ENCODE measurements around the gene GAL3ST1.
"Not testable (repeated sequence)": the region's sequence is repeated elsewhere in the genome, so short reads cannot be mapped to it uniquely, and the experiment has no call there.

The GAL3ST1 gene

DNA sequence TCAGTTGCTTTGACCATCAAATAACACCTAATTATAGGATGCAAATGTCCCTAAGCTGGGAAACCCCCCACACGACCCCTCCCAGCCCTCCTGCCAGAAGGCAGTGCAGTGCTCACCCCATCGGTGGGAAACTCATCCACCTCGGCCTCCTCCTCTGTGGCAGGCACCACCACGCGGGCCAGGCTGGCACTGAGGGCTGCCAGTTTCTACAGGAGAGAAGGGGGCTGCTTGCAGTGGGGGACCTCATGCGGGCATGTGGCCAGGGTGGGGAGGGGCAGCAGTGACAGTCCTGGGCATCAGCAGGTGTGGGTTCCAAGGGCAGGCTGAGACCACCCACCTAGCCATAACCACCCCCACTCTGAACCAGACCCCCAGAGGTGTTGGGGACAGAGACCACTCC lies 6.4 kb upstream of the GAL3ST1 start:
- no peak overlapping the region for H3K4me3 Mint-ChIP-seq
- H3K27me3 Mint-ChIP-seq: no peaks in the 10 kb centered on the region
- no peak for DNase-seq
- H3K4me1 Mint-ChIP-seq: peaks cover 7% of the 10 kb centered on the region
- ATAC-seq: no peak
- H3K27ac Mint-ChIP-seq: no peak overlapping the region
- H3K9me3 Mint-ChIP-seq: no peaks in the 10 kb centered on the region

DNA sequence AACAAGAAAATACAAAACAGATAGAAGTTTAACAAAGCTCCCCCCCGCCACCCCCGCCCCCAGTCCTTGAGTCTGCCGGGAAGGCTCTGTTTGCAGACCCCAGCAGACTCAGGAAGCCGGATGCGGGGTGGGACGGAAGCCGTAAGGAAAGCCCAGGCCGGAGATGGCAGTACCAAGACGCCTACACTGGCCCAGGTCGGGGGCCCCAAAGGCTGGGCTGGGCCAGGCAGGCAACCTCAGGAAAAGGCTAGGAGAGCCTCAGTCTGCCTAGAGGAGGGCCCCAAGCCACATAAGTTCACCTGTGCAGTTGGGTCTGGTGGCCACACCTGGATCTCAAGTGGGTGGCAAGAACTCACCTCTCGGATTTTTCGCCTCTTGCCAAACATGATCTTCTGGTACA lies 4.0 kb upstream of the GAL3ST1 start:
- no peak for DNase-seq
- no peak for ATAC-seq

DNA sequence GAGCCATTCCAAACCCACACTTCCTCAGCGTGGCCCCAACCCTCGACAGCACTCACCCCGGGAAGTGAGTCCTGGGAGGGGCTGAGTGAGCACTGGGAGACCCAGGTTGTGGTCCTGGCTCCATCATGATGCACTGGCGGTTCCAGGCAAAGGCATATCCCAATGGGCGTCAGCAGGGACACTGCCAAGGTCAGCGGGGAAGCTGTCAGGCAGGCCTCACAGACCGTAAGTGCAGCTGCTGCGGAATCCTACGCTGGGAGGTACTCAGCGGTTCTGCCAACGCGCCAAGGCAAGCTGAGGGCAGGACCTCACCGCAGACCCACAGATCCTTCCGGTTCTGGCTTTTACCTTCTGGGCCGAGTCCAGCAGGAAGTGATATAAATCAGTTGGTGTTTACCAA lies 1.4 kb upstream of the GAL3ST1 start:
- no peak overlapping the region for H3K4me3 Mint-ChIP-seq
- ATAC-seq (no peak), DNase-seq (no peak)
- H3K9me3 Mint-ChIP-seq: no peaks in the 10 kb centered on the region
- no peak overlapping the region for H3K27ac Mint-ChIP-seq
- H3K27me3 Mint-ChIP-seq: no peaks in the 10 kb centered on the region
- peaks cover 18% of the 10 kb centered on the region for H3K4me1 Mint-ChIP-seq

More for the DNA sequence above, 4.0 kb upstream of the GAL3ST1 start:
- no peak overlapping the region for H3K4me3 Mint-ChIP-seq
- H3K27ac Mint-ChIP-seq: no peak overlapping the region
- peaks cover 18% of the 10 kb centered on the region for H3K4me1 Mint-ChIP-seq
- H3K27me3 Mint-ChIP-seq: no peaks in the 10 kb centered on the region
- H3K9me3 Mint-ChIP-seq: no peaks in the 10 kb centered on the region

DNA sequence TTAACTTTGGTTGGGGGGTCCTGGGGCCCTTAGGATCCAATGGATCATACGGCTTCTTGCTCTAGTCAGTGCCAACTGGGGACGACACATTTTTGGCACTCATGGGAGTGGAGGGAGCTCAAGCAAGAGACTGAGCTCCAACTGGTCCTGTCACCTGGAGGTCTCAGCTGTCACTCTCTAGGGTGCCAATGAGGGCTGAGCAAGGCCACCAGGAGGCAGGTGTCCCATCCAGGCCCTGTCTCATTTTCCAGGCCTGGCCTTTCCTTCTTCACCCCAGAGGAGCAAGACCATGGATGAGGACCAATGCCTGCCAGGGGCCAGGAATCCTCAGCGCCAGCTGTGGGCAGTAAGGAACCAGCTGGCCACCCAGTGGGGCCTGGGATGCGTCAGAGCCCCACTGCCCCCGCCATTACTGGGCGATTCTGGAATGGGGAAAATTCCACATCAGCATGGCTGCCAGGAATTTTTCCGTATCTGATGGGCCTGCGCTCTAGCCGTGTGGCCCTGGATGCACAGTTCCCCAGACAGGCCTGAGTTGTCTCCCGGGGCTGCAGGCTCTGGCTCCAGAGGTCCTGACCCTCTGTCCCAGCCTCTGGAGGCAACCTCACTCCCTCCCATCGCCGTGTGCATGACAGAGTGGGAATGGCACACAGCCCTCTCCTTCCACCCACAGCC lies 669 bp upstream of the GAL3ST1 start:
- Mint-ChIP-seq H3K4me3 (no peak overlapping the region), H3K27ac (peak overlapping the region in 1 of 2 donors; percentile 94), H3K9me3 (no peaks in the 10 kb centered on the region), H3K4me1 (peaks cover 18% of the 10 kb centered on the region), H3K27me3 (no peaks in the 10 kb centered on the region)
- DNase-seq (no peak), ATAC-seq (no peak)

GRCh38 chr22:30573594-30574094 lies 821 bp downstream of the GAL3ST1 start:
- H3K9me3 Mint-ChIP-seq: no peaks in the 10 kb centered on the region
- ATAC-seq: peak; percentile 39
- H3K4me1 Mint-ChIP-seq: peaks cover 18% of the 10 kb centered on the region
- no peak overlapping the region for H3K4me3 Mint-ChIP-seq
- DNase-seq: no peak
- H3K27ac Mint-ChIP-seq: peak overlapping the region in 1 of 2 donors; percentile 69
- H3K27me3 Mint-ChIP-seq: no peaks in the 10 kb centered on the region

- H3K27ac Mint-ChIP-seq: no peak overlapping the region
- DNase-seq: no peak
- no peak overlapping the region for H3K4me3 Mint-ChIP-seq
These were observed 1.4 kb downstream of the GAL3ST1 start for GRCh38 chr22:30572840-30573593.

DNA sequence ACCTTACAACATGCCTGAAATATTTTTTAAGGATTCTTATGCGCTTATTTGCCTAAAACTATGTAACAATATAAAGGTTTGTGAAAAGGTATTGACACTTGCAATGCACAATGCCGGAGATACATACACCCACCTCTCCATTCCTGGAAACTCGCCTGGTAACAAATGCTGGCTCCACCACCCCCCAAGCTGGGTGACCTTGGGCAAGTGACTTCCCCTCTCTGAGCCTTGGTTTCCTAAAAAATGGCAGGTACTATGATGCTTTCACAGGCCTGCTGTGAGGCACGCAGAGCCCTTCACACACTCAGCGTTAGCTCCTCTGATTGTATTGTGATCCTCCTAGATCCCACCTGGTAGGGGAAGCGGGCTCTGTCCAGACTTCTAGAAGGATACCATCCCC lies 2.3 kb downstream of the GAL3ST1 start:
- no peak overlapping the region for H3K4me3 Mint-ChIP-seq
- no peaks in the 10 kb centered on the region for H3K27me3 Mint-ChIP-seq
- DNase-seq (no peak), ATAC-seq (no peak)
- no peaks in the 10 kb centered on the region for H3K9me3 Mint-ChIP-seq
- H3K27ac Mint-ChIP-seq: no peak overlapping the region
- peaks cover 18% of the 10 kb centered on the region for H3K4me1 Mint-ChIP-seq

More at GRCh38 chr22:30572840-30573593, 1.4 kb downstream of the GAL3ST1 start:
- peaks cover 18% of the 10 kb centered on the region for H3K4me1 Mint-ChIP-seq
- no peak for ATAC-seq
- no peaks in the 10 kb centered on the region for H3K9me3 Mint-ChIP-seq
- H3K27me3 Mint-ChIP-seq: no peaks in the 10 kb centered on the region

GRCh38 chr22:30569674-30570202 lies 4.7 kb downstream of the GAL3ST1 start:
- no peaks in the 10 kb centered on the region for H3K4me1 Mint-ChIP-seq
- DNase-seq (no peak), ATAC-seq (no peak)
- H3K27ac Mint-ChIP-seq: no peak overlapping the region
- H3K9me3 Mint-ChIP-seq: no peaks in the 10 kb centered on the region
- no peaks in the 10 kb centered on the region for H3K27me3 Mint-ChIP-seq
- H3K4me3 Mint-ChIP-seq: no peak overlapping the region

DNA sequence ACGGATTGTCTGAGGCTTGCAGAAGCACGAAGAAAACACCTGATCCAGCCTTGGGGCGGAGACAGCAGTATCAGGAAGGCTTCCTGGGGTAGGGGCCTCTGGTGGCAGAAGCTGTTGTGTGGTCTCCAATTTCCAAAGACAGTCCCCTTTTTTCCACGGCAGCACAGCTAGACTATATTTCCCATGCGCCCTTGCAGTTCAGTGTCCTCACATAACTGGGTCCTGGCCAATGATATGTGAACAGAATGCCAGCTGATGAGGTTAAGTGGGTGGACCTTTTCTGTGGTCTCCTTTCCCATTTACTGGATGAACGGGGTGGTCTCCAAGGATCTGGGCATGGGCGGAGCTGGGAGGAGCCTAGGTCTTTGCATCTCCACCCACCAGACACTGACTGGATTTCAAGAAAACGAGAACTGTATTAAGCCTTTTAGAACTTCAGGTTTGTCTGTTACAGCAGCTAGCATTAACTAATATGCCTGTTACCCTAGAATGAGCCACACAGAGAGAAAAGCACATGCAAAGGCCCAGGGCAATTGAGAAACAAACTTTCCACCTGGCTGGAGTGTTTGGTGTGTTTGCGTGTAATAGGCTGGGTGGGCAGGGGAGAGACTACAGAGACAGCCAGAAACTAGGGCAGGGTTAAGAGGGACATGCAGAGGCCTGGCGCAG lies 6.2 kb downstream of the GAL3ST1 start:
- Mint-ChIP-seq H3K27me3 (no peaks in the 10 kb centered on the region), H3K9me3 (no peaks in the 10 kb centered on the region), H3K4me3 (no peak overlapping the region), H3K4me1 (no peaks in the 10 kb centered on the region), H3K27ac (no peak overlapping the region)
- DNase-seq: no peak
- no peak for ATAC-seq

- not testable (repeated sequence) for H3K4me3 Mint-ChIP-seq
These were observed 7.2 kb downstream of the GAL3ST1 start for GRCh38 chr22:30567277-30567676.

GRCh38 chr22:30566125-30566524 lies 8.3 kb downstream of the GAL3ST1 start:
- ATAC-seq (no peak), DNase-seq (no peak)
- no peaks in the 10 kb centered on the region for H3K9me3 Mint-ChIP-seq
- H3K4me3 Mint-ChIP-seq: no peak overlapping the region
- H3K27me3 Mint-ChIP-seq: no peaks in the 10 kb centered on the region
- peak overlapping the region in 1 of 2 donors; percentile 7 for H3K27ac Mint-ChIP-seq
- no peaks in the 10 kb centered on the region for H3K4me1 Mint-ChIP-seq

More at GRCh38 chr22:30567277-30567676, 7.2 kb downstream of the GAL3ST1 start:
- not testable (repeated sequence) for ATAC-seq, DNase-seq, H3K9me3 Mint-ChIP-seq, H3K27me3 Mint-ChIP-seq, H3K4me1 Mint-ChIP-seq
- H3K27ac Mint-ChIP-seq: peak overlapping the region in 1 of 2 donors; percentile 51

- H3K9me3 Mint-ChIP-seq: no peaks in the 10 kb centered on the region
- no peak overlapping the region for H3K27ac Mint-ChIP-seq
- DNase-seq (no peak), ATAC-seq (no peak)
- H3K27me3 Mint-ChIP-seq: no peaks in the 10 kb centered on the region
- H3K4me3 Mint-ChIP-seq: no peak overlapping the region
- no peaks in the 10 kb centered on the region for H3K4me1 Mint-ChIP-seq
These were observed 9.1 kb downstream of the GAL3ST1 start for GRCh38 chr22:30565341-30565740.

GRCh38 chr22:30564761-30565119 lies 9.7 kb downstream of the GAL3ST1 start:
- Mint-ChIP-seq H3K27me3 (no peaks in the 10 kb centered on the region), H3K4me1 (no peaks in the 10 kb centered on the region), H3K4me3 (no peak overlapping the region), H3K27ac (no peak overlapping the region), H3K9me3 (no peaks in the 10 kb centered on the region)
- DNase-seq (no peak), ATAC-seq (no peak)

- Mint-ChIP-seq H3K4me1 (no peaks in the 10 kb centered on the region), H3K9me3 (no peaks in the 10 kb centered on the region), H3K27me3 (no peaks in the 10 kb centered on the region), H3K4me3 (no peak overlapping the region), H3K27ac (no peak overlapping the region)
- DNase-seq (no peak), ATAC-seq (no peak)
These were observed 10.3 kb downstream of the GAL3ST1 start for GRCh38 chr22:30564045-30564760.

- ATAC-seq: no peak
- Mint-ChIP-seq H3K4me3 (no peak overlapping the region), H3K27me3 (no peaks in the 10 kb centered on the region), H3K9me3 (no peaks in the 10 kb centered on the region), H3K27ac (no peak overlapping the region), H3K4me1 (no peaks in the 10 kb centered on the region)
- no peak for DNase-seq
These were observed 12.1 kb downstream of the GAL3ST1 start for GRCh38 chr22:30562366-30562765.
